PC-3 (cell line): ENCODE data around the gene ZNF189. TPM values are rescaled to one million over a fixed set of nuclear protein-coding genes. Genes with fewer than 3 reads are reported as not detected.

Experiments
- ATAC-seq: fragments of 200-7000 bp; cut with Tn5 transposase; 2 replicates; pipeline ENCODE4 v1.9.1; 2020; ENCODE audit warnings: mild to moderate bottlenecking, moderate library complexity
- BruUV-seq: library from RNA; stranded (reverse); fragments of 400-500 nt; replicated peaks from 2 replicates; lab custom pipeline; 2021; lab: Mats Ljungman, UMichigan
- CTCF ChIA-PET: fragments of 300-600 bp; sonication (Branson Sonifier 250); formaldehyde crosslinking; loops from one replicate; lab custom pipeline; 2022; ENCODE audit warnings: antibody characterized with exemption; lab: Charles Lee
- POLR2A ChIA-PET: fragments of 300-600 bp; sonication (Branson Sonifier 250); formaldehyde crosslinking; loops from one replicate; lab custom pipeline; 2022; ENCODE audit warnings: antibody characterized with exemption; ENCODE audit not compliant: unreplicated experiment; lab: Charles Lee
- DNase-seq: peaks from one replicate; pipeline ENCODE4 v3.0.0-alpha.2; 2015
- H2AFZ ChIP-seq: fragments of 300-600 bp; sonication (generic); 2 replicates; pipeline ENCODE4 v1.6.0; 2016; ENCODE audit warnings: antibody characterized with exemption, low read length
- H3F3A ChIP-seq: fragments of 300-600 bp; sonication (generic); one replicate; pipeline ENCODE4 v1.6.0; 2017; ENCODE audit warnings: antibody characterized with exemption, low read length, control low read depth, mild to moderate bottlenecking; ENCODE audit not compliant: unreplicated experiment
- H3K27ac ChIP-seq: fragments of 300-600 bp; sonication (generic); 2 replicates; pipeline ENCODE4 v1.5.1; 2016; ENCODE audit warnings: mild to moderate bottlenecking, low read length
- H3K27me3 ChIP-seq: fragments of 300-600 bp; sonication (generic); 2 replicates; pipeline ENCODE4 v1.6.1; 2016; ENCODE audit warnings: low read length, mixed read lengths
- H3K36me3 ChIP-seq: fragments of 300-600 bp; sonication (generic); 2 replicates; pipeline ENCODE4 v1.6.1; 2016; ENCODE audit warnings: low read depth, mixed run types, low read length, mixed read lengths
- H3K4me1 ChIP-seq: fragments of 300-600 bp; sonication (generic); 2 replicates; pipeline ENCODE4 v1.5.1; 2016; ENCODE audit warnings: low read length; ENCODE audit not compliant: insufficient read depth
- H3K4me2 ChIP-seq: fragments of 300-600 bp; sonication (generic); 2 replicates; pipeline ENCODE4 v1.6.0; 2016; ENCODE audit warnings: low read length
- H3K4me3 ChIP-seq: fragments of 300-600 bp; sonication (generic); 2 replicates; pipeline ENCODE4 v1.5.1; 2016; ENCODE audit warnings: mild to moderate bottlenecking, low read length, mixed read lengths
- H3K79me2 ChIP-seq: fragments of 300-600 bp; sonication (generic); 2 replicates; pipeline ENCODE4 v1.6.1; 2017; ENCODE audit warnings: low read length, mixed read lengths
- H3K9ac ChIP-seq: fragments of 300-600 bp; sonication (generic); 2 replicates; pipeline ENCODE4 v1.6.0; 2016; ENCODE audit warnings: mild to moderate bottlenecking, low read length
- H3K9me2 ChIP-seq: fragments of 300-600 bp; sonication (generic); replicated peaks from 2 replicates; pipeline ENCODE4 v1.6.1; 2016; ENCODE audit warnings: mixed run types, low read length, mixed read lengths
- H3K9me3 ChIP-seq: fragments of 300-600 bp; sonication (generic); 2 replicates; pipeline ENCODE4 v1.6.1; 2016; ENCODE audit warnings: low read length, mixed read lengths
- H4K20me1 ChIP-seq: fragments of 300-600 bp; sonication (generic); 2 replicates; pipeline ENCODE4 v1.6.1; 2016; ENCODE audit warnings: low read length, mixed read lengths
- CTCF ChIP-seq: fragments of 300-600 bp; sonication (generic); conservative IDR thresholded peaks from 2 replicates; pipeline ENCODE4 v1.5.1; 2017; ENCODE audit warnings: antibody characterized with exemption, low read depth, mild to moderate bottlenecking, low read length
- EZH2 ChIP-seq: fragments of 300-600 bp; sonication (generic); IDR thresholded peaks from one replicate; pipeline ENCODE4 v1.6.1; 2017; ENCODE audit warnings: antibody characterized with exemption, mild to moderate bottlenecking, low read length; ENCODE audit not compliant: unreplicated experiment
- EZH2phosphoT487 ChIP-seq: fragments of 300-600 bp; sonication (generic); IDR thresholded peaks from 2 replicates; pipeline ENCODE4 v1.6.1; 2018; ENCODE audit warnings: mild to moderate bottlenecking, antibody characterized with exemption, low read length, borderline replicate concordance
- intact Hi-C: fragments of 100-400 bp; cut with micrococcal nuclease; formaldehyde crosslinking; loops from 2 replicates; pipeline ENCODE4 v1.9.0; 2023
- total RNA-seq: library from RNA; depleted of rRNA; stranded (reverse); fragments of >200 nt; gene quantifications from 2 replicates; pipeline ENCODE4 v1.2.3, GENCODE V29; 2014

Gene ZNF189
- total RNA-seq, 1 experiment from 2014 or later = 4.5 TPM

GRCh38 chr9:101375546-101375945 is 23.1 kb upstream of the ZNF189 start:
- no peaks in the 10 kb centered on the region for H3F3A ChIP-seq
- no peaks in the 10 kb centered on the region for H3K4me1 ChIP-seq
- H3K9me3 ChIP-seq = no peaks in the 10 kb centered on the region
- no peaks in the 10 kb centered on the region for H3K27me3 ChIP-seq
- no peaks in the 10 kb centered on the region for H3K79me2 ChIP-seq
- H4K20me1 ChIP-seq = no peaks in the 10 kb centered on the region
- ATAC-seq (no peak), DNase-seq (no peak)
- intact Hi-C loops = no loop called here
- no peak for TF ChIP-seq EZH2
- no peak for TF ChIP-seq CTCF
- no peak for TF ChIP-seq EZH2phosphoT487
- H2AFZ ChIP-seq = no peak overlapping the region
- H3K9ac ChIP-seq = no peak overlapping the region
- ChIA-PET POLR2A (no interaction called here), CTCF (no interaction called here)
- H3K9me2 ChIP-seq = no peaks in the 10 kb centered on the region
- H3K36me3 ChIP-seq = no peaks in the 10 kb centered on the region
- BruUV-seq = no TSS peak
- no peak overlapping the region for H3K4me3 ChIP-seq
- no peak overlapping the region for H3K27ac ChIP-seq
- H3K4me2 ChIP-seq = no peak overlapping the region

GRCh38 chr9:101376111-101376848 is 22.4 kb upstream of the ZNF189 start:
- TF ChIP-seq CTCF (no peak), EZH2 (no peak), EZH2phosphoT487 (no peak)
- no peak overlapping the region for H3K4me2 ChIP-seq
- H4K20me1 ChIP-seq = no peaks in the 10 kb centered on the region
- CTCF ChIA-PET = no interaction called here
- DNase-seq = no peak
- no peak overlapping the region for H2AFZ ChIP-seq
- H3K9me3 ChIP-seq = no peaks in the 10 kb centered on the region
- H3F3A ChIP-seq = no peaks in the 10 kb centered on the region
- no peak overlapping the region for H3K4me3 ChIP-seq
- H3K9me2 ChIP-seq = no peaks in the 10 kb centered on the region
- no peaks in the 10 kb centered on the region for H3K79me2 ChIP-seq
- no peaks in the 10 kb centered on the region for H3K4me1 ChIP-seq
- H3K27me3 ChIP-seq = no peaks in the 10 kb centered on the region
- no peaks in the 10 kb centered on the region for H3K36me3 ChIP-seq
- POLR2A ChIA-PET = no interaction called here
- H3K9ac ChIP-seq = no peak overlapping the region
- intact Hi-C loops = no loop called here
- no peak for ATAC-seq
- H3K27ac ChIP-seq = no peak overlapping the region
- no TSS peak for BruUV-seq

GRCh38 chr9:101380295-101380694 is 18.4 kb upstream of the ZNF189 start:
- no peaks in the 10 kb centered on the region for H3K79me2 ChIP-seq
- H3K27ac ChIP-seq = no peak overlapping the region
- POLR2A ChIA-PET = no interaction called here
- no TSS peak for BruUV-seq
- intact Hi-C loops = no loop called here
- no peak overlapping the region for H2AFZ ChIP-seq
- no peak overlapping the region for H3K4me2 ChIP-seq
- no peaks in the 10 kb centered on the region for H3F3A ChIP-seq
- no peak overlapping the region for H3K4me3 ChIP-seq
- no peaks in the 10 kb centered on the region for H3K9me3 ChIP-seq
- no peaks in the 10 kb centered on the region for H3K4me1 ChIP-seq
- DNase-seq (no peak), ATAC-seq (no peak)
- no peaks in the 10 kb centered on the region for H3K36me3 ChIP-seq
- no peak overlapping the region for H3K9ac ChIP-seq
- H4K20me1 ChIP-seq = no peaks in the 10 kb centered on the region
- TF ChIP-seq EZH2 (no peak), CTCF (no peak), EZH2phosphoT487 (no peak)
- CTCF ChIA-PET = no interaction called here
- no peaks in the 10 kb centered on the region for H3K9me2 ChIP-seq
- H3K27me3 ChIP-seq = no peaks in the 10 kb centered on the region
